ENCODE results near the gene CADM4.

Gene CADM4

GRCh38 chr19:43634068-43634467 is 5.6 kb downstream of the CADM4 start:
- no peak for DNase-seq (ENCODE audit: low read depth)

GRCh38 chr19:43633520-43633919 is 6.1 kb downstream of the CADM4 start:
- no peak for DNase-seq (ENCODE audit: low read depth)

GRCh38 chr19:43631491-43631890 is 8.2 kb downstream of the CADM4 start:
- no peak for DNase-seq (ENCODE audit: low read depth)

DNA sequence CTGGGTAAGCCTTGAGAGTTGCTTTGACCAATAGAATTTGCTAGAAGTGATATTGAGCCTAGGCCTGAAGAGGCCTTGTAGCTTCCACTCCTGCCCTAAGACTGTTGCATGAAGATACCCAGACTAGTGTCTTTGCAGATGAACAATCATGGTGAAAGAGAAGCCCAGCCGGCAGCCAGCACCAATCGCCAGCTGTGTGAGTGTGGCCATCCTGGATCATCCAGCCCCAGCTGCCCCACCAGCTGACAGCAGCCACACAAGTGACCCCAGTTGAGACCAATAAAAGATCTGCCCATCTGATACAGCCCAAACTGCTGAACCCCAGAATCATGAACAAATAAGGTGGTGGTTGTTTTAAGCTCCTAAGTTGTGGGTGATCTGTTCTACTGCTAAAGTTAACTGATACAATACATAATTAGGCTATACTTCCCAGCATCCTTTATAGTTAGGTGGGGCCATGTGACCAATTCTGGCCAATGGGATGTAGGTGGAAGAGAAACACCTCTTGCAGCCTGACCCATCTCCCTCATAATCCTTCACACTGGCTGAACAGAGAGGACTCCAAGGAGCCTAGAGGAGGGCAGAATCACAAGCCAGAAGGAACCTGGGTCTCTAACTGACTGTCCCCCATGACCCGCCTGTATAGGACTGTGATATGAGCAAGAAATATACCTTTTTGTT is 10.9 kb downstream of the CADM4 start:
- no peak for DNase-seq (ENCODE audit: low read depth)

DNA sequence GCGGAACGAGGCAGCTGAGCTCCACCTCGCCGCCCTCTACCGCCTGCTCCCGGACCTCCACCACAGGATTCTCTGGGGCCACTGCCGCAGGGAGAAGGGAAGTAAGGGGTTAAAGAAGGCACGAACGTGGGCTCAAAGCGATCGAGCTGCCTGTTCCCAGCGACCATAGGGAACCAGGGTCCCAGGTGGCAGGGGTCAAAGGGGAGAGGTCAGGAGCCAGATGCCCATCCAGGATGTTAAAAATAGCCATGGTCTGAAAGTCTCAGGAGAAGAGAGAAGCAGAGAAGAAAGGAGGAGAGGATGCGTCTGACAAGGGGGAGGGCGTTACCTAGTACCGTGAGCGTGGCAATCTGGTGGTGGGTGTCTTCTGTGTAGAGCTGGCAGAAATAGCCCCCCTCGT is 12.8 kb downstream of the CADM4 start:
- DNase-seq (ENCODE audit: low read depth), result no peak

GRCh38 chr19:43625918-43626579 is 13.6 kb downstream of the CADM4 start:
- no peak for DNase-seq (ENCODE audit: low read depth)

DNA sequence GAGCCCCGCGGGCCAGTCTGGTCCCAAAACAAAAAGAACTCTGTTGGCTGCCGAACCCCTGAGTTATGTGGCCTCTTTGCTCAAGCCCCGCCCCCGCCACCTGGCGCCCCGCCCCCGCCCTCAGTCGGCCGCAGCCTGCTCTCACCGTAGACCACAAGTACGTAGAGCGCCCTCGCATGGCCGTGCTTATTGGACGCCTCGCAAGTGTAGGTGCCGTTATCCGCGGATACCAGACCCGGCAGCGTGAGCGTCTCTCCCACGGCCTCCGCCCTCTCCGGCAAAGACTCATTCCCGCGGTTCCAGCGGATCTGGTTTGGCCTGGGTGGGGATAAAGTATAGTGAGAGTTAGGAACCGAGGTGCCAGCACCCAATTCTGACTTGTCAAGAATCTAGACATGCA is 14.7 kb downstream of the CADM4 start:
- peak; percentile 72 for DNase-seq (ENCODE audit: low read depth)

- no peak for DNase-seq (ENCODE audit: low read depth)
Measured at GRCh38 chr19:43623889-43624670, 15.6 kb downstream of the CADM4 start.

DNA sequence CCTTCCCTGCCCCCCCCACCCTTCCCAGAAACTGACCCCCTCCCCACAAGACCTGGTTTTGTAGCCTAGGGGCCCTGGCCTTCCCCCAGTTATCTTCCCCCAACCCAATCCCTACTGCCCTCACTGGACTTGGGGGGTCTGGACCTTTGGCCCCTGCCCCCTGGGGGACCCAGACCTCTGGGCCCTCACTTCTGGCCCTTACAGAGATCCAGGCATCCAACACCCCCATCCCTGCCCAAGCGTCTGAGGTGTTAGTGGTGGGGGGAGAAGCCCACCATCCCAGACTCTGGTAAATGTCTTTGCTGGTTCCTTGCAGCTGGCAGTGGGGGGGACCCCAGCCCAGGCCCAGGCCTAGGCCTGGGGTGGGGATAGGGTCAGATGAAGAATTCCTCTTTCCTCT is 16.7 kb downstream of the CADM4 start:
- no peak for DNase-seq (ENCODE audit: low read depth)

GRCh38 chr19:43622070-43622469 is 17.6 kb downstream of the CADM4 start:
- DNase-seq (ENCODE audit: low read depth), result no peak

DNA sequence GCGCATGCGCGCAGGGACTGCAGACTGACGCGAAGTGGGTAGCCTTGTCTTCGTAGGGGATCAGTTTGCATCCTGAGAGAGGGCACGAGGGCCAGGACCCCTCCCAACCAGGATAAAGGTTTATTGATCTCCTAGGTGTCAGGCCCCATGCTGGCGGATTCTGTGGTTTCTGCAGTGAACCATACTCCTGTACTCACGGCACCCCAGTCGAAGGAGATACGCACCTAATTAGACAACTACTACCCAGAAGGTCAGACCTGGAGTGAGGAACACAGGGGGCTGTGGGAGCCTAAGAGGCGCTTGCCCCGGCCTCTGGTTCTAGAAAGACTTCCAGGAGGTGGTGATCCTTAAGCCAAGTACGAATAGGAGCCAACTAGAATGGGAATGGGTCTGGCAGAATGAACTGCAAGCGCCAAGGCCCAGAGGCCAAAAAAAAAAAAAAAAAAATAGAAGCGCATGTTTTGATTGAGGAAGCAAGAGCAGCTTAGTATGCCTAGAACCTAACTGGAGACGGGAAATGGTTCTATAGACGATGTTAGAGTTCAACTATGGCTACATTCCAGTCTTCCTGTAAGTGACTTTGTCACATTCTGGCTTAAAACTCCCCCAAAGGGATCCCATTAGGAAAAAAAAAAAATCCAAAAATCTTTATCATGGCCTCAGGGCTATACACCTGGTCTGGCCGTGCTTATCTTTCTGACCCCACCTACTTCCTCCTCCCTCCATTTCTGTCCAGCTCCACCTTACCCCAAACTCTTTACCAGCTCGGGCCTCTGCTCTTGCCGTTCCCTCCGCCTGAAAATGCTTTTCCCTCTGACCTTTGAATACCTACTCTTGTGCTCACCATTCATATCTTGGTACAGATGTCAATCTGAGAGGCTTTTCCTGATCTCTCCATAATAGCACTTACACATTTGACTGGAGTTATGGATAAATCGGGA is 19.3 kb downstream of the CADM4 start:
- DNase-seq (ENCODE audit: low read depth), result peak; percentile 76

GRCh38 chr19:43619262-43620060 is 20.2 kb downstream of the CADM4 start, which contains the start of gene ZNF428:
Gene ZNF428, minus strand, starts transcription at chr19:43619629. Its CDS starts 5,325 bp downstream, at chr19:43614304.
- peak; percentile 75 for DNase-seq (ENCODE audit: low read depth)

DNA sequence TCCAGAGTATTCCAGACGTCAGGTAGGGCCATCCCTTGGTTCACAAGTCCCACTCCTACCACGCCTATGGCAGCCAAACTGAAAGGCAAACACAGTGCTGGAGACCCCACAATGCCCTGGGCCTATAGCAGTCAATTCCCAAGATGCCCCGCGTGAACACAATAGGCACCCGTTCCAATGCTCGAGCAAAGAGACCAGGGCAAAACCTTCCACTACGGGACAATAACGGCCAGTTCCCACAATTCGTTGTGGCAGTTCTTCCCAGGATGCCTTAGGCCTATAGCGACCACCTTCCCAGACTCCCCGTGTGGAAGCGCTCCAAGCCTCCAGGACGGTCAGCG is 20.8 kb downstream of the CADM4 start:
- no peak for DNase-seq (ENCODE audit: low read depth)

DNA sequence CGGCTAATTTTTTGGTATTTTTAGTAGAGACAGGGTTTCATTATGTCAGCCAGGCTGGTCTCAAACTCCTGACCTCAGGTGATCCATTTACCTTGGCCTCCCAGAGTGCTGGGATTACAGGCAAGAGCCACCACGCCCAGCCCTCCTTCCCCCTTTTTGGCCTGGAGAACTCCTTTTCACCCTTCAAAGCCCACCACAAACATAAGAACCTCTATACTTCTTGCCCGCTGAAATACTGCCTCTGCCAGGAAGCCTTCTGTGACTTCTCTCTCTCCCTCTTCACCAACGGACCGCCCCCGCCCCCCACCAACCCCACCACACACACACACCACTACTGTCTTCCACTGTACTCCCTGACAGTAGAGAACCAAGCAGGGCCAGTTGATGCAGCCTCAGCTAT is 22.7 kb downstream of the CADM4 start:
- DNase-seq (ENCODE audit: low read depth), result no peak

DNA sequence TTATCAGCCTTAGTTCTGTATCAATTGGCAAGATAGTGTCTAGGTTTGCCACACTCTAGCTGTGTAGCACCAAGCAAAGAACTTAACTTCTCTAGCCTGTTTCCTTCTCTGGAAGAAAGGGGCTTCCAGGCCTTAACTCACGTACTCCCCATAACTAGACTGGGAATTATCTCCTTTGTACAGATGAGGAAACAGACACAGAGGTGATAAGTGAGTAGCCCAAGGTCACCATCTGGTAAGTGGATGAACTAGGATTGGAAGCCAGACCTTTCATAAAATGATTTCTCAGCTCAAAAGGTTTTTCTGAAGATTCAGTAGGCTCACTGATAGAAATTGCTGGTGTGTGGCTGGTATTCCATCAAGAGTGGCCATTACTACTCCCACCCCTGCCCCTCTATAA is 23.3 kb downstream of the CADM4 start:
- no peak for DNase-seq (ENCODE audit: low read depth)

DNA sequence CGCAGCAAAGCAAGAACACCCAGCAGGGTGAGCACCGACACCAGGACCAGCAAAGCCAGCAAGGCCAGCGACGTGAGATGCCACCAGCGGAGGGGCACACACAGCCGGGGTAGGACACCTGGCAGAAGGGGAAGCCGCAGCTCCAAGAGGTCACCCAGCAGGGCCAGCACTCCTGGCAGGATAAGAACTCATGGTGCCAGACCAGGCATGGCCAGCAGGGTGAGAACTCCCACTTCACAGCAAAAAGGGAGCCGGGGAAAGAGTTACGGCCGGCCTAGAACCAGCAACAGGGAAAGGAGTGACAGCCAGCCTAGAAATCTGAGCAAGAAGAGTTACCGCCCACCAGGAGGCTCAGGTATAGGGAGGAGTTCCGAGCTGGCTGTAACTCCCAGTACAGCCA is 27.3 kb downstream of the CADM4 start:
- no peak for DNase-seq (ENCODE audit: low read depth)

DNA sequence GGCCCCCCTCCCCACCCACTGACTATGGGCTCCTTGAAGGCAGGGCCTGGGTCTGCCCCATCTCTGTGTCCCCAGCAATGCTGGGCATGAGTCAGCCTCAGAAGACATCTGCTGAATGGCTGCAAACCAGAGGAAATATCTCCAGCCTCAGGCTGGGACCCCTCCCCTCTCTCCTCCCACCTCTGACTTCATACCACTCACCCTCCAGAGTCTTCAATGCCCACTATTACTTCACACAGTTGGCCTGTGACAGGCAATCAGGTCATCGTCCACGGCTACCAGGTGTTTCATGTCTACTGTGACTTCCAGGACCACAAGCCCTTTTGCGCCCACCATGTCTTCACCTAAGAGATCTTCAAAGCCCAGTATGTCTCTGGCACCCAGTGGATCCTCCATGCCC is 27.9 kb downstream of the CADM4 start, which contains the start of gene SRRM5:
Gene SRRM5 (plus strand): TSS at position 301 of the 400 bp plus-strand sequence. CDS start 34 bp downstream, at position 335.
- no peak for DNase-seq (ENCODE audit: low read depth)

DNA sequence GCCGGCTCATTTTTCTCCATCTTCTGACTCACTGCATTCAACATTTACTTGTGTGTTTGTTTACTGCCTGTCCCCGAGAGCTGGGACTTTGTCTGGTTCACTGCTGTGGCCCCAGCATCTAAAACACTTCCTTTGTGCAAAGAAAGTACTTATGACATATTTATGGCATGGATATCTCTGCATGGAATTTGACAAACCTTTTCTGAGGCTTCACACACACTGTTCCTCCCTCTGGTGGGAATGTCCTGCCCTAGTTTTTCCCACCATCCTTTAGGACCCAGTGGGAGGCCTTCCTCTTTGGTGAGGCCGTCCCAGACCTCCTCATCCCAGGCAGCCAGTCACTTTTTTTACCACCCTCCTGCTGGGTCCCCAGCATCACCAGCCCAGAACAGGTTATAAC is 29.2 kb downstream of the CADM4 start:
- no peak for DNase-seq (ENCODE audit: low read depth)

DNA sequence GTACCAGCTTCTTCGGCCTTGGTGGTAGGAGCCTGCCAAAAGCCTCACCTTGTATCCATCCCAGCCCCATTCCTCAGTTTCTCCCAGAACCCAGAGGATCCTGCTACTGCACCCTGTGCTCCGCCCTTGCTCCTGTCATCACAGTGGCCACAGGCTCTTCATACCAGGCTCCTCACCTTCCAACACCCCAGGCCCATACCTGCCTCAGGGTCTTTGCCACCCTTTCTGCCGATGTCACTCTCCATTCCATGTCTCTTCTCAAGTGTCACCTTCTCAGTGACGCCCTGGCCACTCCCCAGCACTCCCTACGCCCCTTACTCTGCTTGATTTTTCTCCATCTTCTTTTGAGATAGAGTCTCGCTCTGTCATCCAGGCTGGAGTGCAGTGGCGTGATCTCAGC is 29.8 kb downstream of the CADM4 start:
- DNase-seq (ENCODE audit: low read depth), result no peak

- DNase-seq (ENCODE audit: low read depth), result no peak
Measured at GRCh38 chr19:43607238-43608205, 32.1 kb downstream of the CADM4 start.
